ENCODE data around the gene MAP3K20. TPM values are rescaled to one million over a fixed set of nuclear protein-coding genes. Genes with fewer than 3 reads are reported as not detected.
A peak's percentile ranks its signal among the peaks of the same experiment; 100 is the strongest.
"Not testable (repeated sequence)": the region's sequence is repeated elsewhere in the genome, so short reads cannot be mapped to it uniquely, and the experiment has no call there.

Gene MAP3K20
- total RNA-seq, 2 donors from 2014 or later, result 45.9 to 79.6 TPM

DNA sequence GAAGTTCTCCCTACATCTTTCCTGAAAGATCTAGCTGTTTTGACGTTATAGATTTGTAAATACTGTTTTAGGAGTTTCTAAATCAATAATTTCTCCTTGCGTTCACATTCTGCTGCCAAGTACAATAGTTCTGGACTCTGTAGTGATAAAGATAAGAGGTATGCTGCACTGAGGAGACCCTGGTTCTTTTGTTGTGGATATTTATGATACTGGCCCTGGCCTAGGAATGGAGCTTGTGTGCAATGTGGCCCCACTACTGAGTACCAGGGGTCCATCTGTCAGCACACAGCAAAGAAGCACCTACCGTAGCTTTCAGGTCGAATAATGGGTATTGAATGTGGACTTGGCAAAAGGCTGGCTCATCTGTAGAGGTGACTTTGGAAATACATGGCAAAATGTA is 85.0 kb downstream of the MAP3K20 start:
- Histone ChIP-seq H3K9me3 (no peaks in the 10 kb centered on the region), H3K27ac (peak overlapping the region; percentile 50 to 55), H3K4me1 (ENCODE audit: control insufficient read depth in 1 of 2, low read depth in 2 of 2) (peaks cover 18 to 42% of the 10 kb centered on the region in 2 donors), H3K4me3 (no peak overlapping the region), H3K27me3 (replicated peaks; ENCODE audit: insufficient read depth) (no peaks in the 10 kb centered on the region), H3K36me3 (no peaks in the 10 kb centered on the region)
- ATAC-seq (ENCODE audit: insufficient number of reproducible peaks, low FRiP score, low read depth) (no peak), DNase-seq (ENCODE audit: low spot score) (no peak)
- TF ChIP-seq, protein P1, sequence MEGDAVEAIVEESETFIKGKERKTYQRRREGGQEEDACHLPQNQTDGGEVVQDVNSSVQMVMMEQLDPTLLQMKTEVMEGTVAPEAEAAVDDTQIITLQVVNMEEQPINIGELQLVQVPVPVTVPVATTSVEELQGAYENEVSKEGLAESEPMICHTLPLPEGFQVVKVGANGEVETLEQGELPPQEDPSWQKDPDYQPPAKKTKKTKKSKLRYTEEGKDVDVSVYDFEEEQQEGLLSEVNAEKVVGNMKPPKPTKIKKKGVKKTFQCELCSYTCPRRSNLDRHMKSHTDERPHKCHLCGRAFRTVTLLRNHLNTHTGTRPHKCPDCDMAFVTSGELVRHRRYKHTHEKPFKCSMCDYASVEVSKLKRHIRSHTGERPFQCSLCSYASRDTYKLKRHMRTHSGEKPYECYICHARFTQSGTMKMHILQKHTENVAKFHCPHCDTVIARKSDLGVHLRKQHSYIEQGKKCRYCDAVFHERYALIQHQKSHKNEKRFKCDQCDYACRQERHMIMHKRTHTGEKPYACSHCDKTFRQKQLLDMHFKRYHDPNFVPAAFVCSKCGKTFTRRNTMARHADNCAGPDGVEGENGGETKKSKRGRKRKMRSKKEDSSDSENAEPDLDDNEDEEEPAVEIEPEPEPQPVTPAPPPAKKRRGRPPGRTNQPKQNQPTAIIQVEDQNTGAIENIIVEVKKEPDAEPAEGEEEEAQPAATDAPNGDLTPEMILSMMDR (IDR thresholded peaks at IDR 0.05), result no peak

DNA sequence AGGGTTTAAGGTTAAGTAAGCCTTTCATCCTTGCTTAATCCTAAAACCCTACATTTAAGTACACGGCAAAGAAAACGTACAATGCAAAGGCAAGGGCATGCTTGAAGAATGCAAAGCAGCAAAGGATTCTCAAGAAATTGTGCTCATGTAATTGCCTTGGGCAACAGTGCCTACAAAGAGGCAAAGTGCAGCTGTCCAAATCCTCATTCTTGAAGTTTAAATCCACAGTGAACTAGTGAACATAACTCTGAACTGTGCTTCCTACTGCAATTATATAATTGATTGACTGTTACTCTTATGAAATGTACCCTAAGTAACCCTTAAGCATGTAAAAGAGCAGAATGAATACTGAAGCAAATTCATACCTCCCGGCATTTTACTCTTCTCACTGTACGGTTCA is 85.4 kb downstream of the MAP3K20 start:
- Histone ChIP-seq H3K9me3 (no peaks in the 10 kb centered on the region), H3K36me3 (no peaks in the 10 kb centered on the region), H3K4me3 (no peak overlapping the region), H3K27me3 (replicated peaks; ENCODE audit: insufficient read depth) (no peaks in the 10 kb centered on the region), H3K4me1 (ENCODE audit: control insufficient read depth in 1 of 2, low read depth in 2 of 2) (peaks cover 18 to 46% of the 10 kb centered on the region in 2 donors), H3K27ac (peak overlapping the region in 1 of 2 donors; percentile 50)
- TF ChIP-seq, protein P1 (IDR thresholded peaks at IDR 0.05), result no peak
- no peak for ATAC-seq (ENCODE audit: insufficient number of reproducible peaks, low FRiP score, low read depth)
- no peak for DNase-seq (ENCODE audit: low spot score)

DNA sequence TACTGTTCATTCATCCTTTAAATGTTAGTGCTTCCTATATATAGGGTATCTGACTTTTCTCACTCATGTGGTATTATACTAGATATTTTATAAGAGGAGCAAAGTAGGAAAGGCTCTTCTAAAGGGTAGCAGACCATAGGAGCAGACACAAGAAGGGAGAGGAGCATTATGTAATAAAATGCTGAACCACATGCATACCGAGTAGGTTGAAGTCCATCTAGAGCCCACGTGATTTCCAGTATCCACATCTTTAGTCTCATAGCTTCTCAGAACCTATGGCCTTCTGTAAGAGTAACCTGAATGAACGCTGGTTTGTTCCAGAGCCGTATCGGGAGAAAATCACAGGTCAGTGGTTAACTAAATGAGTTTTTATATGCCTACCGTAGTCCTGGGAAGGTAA is 85.9 kb downstream of the MAP3K20 start:
- no peak for ATAC-seq (ENCODE audit: insufficient number of reproducible peaks, low FRiP score, low read depth)
- TF ChIP-seq, protein P1 (IDR thresholded peaks at IDR 0.05), result no peak
- H3K27me3 ChIP-seq (replicated peaks; ENCODE audit: insufficient read depth), result no peaks in the 10 kb centered on the region
- no peaks in the 10 kb centered on the region for H3K36me3 ChIP-seq
- H3K9me3 ChIP-seq, result no peaks in the 10 kb centered on the region
- H3K4me3 ChIP-seq, result no peak overlapping the region
- H3K4me1 ChIP-seq (ENCODE audit: control insufficient read depth in 1 of 2, low read depth in 2 of 2), result peaks cover 18 to 48% of the 10 kb centered on the region in 2 donors
- no peak for DNase-seq (ENCODE audit: low spot score)
- H3K27ac ChIP-seq, result no peak overlapping the region

DNA sequence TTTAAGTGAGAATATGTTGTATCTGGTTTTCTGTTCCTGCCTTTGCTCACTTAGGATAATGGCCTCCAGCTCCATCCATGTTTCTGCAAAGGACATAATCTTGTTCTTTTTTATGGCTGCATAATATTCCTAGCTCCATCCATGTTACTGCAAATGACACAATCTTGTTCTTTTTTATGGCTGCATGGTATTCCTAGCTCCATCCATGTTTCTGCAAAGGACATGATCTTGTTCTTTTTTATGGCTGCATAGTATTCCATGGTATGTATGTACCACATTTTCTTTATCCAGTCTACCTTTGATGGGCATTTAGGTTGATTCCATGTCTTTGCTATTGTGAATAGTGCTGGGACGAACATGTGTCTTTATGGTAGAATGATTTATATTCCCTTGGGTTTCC is 87.7 kb downstream of the MAP3K20 start:
- H3K4me1 ChIP-seq (ENCODE audit: control insufficient read depth in 1 of 2, low read depth in 2 of 2), result peaks cover 20 to 54% of the 10 kb centered on the region in 2 donors
- H3K36me3 ChIP-seq; DNase-seq (ENCODE audit: low spot score); ATAC-seq (ENCODE audit: insufficient number of reproducible peaks, low FRiP score, low read depth); H3K27me3 ChIP-seq (replicated peaks; ENCODE audit: insufficient read depth); H3K9me3 ChIP-seq; H3K4me3 ChIP-seq; H3K27ac ChIP-seq: not testable (repeated sequence)

DNA sequence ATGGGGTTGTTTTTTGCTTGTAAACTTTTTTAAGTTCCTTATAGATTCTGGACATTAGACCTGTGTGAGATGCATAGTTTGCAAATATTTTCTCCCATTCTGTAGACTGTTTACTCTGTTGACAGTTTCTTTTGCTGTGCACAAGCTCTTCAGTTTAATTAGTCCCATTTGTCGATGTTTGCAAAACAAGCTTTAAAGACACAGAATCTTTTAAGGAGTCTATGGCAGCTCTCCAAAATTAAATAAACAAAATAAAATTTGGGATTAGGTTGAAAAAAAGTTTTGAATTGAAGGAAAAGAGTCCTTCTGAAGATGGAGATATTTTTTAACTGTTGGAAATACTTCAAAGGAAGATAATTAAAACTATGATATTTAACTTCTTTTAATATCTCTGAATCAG is 88.8 kb downstream of the MAP3K20 start:
- Histone ChIP-seq H3K4me1 (ENCODE audit: control insufficient read depth in 1 of 2, low read depth in 2 of 2) (peaks cover 19 to 49% of the 10 kb centered on the region in 2 donors), H3K27me3 (replicated peaks; ENCODE audit: insufficient read depth) (no peaks in the 10 kb centered on the region), H3K4me3 (no peak overlapping the region), H3K27ac (no peak overlapping the region), H3K9me3 (no peaks in the 10 kb centered on the region), H3K36me3 (no peaks in the 10 kb centered on the region)
- no peak for DNase-seq (ENCODE audit: low spot score)
- no peak for ATAC-seq (ENCODE audit: insufficient number of reproducible peaks, low FRiP score, low read depth)
- TF ChIP-seq, protein P1 (IDR thresholded peaks at IDR 0.05), result no peak

Data from thoracic aorta (tissue), 2 donors.